T-helper 9 cell (primary cell): Measurements from ENCODE around the gene ADI1.
"Not testable (repeated sequence)": the region's sequence is repeated elsewhere in the genome, so short reads cannot be mapped to it uniquely, and the experiment has no call there.

ENCODE experiments used
- DNase-seq: peaks from one replicate; pipeline ENCODE4 v3.0.0-alpha.2; 2020

The ADI1 gene

GRCh38 chr2:3461801-3462492 is 57.4 kb downstream of the ADI1 start:
- no peak for DNase-seq

DNA sequence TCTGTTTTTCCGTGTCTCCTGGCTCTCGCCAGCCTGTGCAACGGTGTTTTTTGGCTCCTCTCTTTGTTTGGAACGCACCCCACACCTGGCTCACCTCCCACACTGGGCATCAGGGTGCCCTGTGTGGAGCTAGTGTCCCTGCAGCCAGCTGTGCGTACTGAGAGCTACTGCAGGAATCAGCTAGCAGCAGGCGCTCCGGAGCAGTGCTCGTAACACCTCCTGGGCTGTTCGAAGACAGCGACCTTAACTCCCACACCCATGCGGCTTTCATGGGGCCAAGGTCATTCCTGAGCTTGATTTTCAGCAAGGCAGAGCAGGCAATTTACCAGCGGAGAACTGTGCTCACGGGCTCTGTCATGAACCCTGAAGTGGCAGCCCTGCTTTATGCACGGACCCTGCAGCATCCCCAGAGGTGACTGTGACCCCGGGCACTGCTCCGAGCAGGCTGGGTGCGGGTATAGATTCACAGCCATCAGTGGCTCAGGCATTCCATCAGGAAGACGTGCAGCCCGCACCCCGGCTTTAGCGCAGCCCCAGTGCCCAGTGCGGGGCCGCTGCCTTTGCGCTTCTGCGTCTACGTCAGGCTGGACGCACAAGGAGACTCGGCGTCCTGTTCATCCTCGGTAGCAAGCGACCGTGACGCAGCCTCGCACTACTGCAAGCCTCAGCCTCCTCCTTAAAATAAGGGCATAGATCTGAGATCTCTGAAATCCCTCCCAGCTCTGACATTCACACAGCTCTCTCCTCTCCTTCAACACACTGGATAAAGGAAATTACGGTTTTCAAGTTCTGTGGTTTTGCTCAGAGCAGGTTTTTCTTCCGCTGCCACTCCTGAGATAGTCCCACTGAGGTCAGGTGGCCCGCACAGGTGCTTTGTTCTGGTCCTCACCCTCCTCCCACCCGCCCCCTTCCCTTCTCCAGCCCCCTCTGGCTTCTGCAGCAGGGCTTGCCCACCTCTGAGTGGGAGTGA is 58.2 kb downstream of the ADI1 start:
- no peak for DNase-seq

DNA sequence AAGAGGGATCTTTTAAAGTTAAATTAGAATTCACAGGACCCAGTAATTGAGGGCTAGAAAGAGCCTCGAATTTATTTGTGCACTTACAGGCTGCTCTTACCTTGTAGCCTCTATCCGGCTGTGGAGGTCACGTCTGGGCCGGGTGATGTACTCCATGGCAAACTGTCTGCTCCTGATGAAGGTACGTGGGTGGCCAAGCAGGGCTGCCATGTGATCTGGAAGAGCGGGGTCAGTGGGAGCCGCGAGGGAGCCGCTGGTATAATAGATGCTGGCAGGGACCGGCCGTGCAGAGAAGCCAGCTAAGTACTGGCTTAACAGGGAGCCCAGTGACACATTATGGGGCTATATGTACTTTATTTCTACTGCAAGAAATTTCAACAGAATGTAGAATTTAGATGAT is 59.2 kb downstream of the ADI1 start:
- no peak for DNase-seq

DNA sequence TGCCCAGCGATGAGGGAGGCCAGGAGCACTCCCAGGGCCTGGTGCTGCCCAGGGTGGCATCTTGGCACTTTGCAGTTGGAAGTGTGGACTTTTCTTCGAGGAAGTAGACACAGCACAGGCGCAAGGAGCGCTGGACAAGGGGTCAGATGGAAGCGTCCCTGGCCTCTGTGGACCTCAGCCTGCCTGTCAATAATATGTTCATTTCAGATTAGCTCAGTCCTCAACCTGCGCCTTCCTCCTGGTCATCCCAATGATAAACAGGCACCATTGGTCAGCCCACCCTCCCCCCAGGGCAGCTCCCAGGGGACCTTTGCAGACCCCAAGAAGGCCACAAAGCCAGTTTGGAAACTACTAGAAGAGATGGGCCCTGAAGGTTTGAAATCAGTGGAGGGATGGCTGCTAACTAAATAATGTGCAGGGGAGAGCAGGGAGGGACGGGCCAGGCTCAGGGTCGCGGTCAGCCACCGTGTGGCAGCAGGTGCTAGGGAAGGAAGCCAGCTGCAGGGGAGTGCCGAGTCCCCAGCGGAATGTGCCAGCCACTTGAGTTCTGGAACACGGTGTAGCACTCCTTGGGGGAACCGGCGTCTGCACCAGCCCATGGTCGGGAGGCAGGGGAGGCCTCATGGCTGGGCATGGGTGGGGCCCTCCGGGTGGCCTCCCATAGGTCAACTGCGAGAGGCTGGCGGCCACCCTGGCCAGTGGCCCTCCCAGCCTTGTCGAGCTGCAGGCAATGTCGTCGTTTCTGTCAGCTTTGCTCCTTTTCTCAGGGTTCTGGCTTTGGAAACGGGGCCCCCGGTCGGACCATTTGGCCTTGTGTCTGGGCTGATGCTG is 59.9 kb downstream of the ADI1 start:
- DNase-seq, result no peak

DNA sequence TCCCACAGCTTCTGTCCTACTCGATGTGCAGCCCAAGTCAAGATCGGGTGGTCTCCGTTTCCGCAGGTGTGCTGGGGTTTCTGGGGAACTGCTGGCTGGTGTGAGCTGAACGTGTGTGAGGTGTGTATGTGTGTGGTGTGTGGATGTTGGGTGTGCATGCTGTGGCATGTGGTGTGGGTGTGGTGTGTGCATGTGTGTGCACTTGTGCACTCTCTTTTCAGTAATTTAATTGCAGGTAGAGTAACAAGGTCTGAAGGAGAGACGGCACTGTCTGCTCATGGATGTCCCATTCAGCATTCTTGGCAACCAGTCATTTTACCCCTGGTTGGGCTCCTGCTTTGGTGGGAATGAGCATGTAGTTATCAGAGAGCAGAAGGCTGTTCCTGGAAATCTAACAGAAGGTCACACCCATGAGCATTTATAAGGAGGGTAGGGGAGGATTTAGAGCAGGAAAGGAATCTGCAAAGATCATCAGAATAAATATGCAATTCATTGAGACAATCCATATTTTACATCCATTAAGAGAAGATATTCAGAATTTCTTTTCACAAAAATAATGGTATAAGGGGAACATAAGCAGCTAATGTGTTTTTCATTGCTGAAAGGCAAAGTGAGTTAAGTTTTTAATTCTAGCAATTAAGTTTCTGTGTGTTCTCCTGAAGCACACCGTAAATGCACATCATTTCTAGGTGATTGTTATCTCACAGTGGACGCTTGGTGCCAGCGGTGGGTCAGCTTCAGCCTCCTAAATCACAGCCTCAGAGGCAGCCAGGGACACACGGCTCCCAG is 60.7 kb downstream of the ADI1 start:
- DNase-seq, result no peak

GRCh38 chr2:3457524-3458395 is 61.6 kb downstream of the ADI1 start:
- no peak for DNase-seq

DNA sequence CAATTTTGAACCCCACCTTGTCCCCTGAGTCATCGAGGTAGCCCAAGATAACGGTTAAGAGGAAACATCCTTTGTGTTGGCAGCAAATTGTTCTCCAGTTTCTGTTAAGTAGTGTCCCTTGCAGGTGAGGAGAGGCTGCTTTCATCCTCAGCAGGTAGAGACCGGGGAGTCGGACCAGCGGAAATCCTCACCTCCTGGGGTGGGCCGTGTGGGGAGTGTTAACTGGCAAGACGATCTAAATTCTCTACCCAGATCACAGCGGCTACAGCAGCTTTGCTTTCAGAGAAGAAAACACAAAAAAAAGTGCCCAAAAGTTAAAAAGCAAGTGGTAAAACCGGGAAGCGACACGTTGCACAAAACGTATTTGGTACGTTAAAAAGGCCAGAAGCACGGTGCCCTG is 63.2 kb downstream of the ADI1 start:
- no peak for DNase-seq

GRCh38 chr2:3454802-3455201 is 64.5 kb downstream of the ADI1 start:
- DNase-seq, result no peak

GRCh38 chr2:3454005-3454404 is 65.3 kb downstream of the ADI1 start:
- not testable (repeated sequence) for DNase-seq

- DNase-seq, result no peak
Observed at GRCh38 chr2:3453190-3453999, 65.9 kb downstream of the ADI1 start.

- no peak for DNase-seq
Observed at GRCh38 chr2:3451926-3452671, 67.2 kb downstream of the ADI1 start.

DNA sequence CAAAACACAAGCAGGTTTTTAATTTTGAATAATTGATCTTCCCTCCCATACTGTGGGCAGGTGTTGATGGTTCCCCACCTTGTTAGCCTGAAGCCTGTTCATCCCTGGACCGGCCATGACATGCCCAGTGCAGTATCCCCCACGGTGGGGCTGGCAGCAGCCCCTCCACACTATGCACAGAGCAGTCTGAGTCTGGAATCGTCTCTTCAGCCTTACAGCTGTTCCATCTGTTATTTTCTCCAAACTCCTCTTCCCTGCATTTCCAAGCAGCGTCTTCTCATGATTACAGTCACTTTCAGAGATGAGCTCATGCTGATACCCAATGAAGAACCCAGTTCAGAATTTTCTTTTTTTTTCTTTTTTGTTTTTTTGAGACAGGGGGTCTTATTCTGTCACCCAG is 68.2 kb downstream of the ADI1 start:
- DNase-seq, result no peak

DNA sequence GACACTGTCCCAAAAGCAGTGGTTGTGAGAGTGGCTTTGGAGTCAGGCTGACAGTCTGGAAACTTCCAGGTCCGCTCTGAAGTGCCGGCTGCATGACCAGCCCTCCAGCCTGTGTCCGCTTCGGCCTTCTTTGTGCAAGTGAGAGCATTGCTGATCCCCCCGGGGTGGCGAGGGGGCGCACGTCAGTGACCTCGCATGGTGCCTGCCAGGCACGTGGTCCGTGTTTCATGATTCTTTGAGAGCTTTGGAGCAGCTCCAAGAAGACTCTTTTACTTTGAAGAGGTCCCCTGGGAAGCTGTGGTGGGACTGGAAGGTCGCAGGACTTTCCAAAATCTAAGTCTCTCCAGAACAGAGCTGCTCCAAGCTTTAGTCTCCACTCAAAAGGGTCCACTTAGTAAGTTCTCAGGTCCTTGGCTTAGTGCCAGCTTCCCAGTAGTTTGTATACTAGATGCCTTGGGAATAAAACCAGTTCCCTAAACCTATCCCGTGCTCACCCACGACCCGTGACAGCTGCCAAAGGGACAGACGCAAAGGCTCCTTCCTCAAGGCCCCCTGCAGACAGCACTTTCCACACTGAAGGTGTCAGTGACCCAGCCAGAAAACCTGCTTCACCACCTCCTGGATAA is 68.8 kb downstream of the ADI1 start:
- no peak for DNase-seq

DNA sequence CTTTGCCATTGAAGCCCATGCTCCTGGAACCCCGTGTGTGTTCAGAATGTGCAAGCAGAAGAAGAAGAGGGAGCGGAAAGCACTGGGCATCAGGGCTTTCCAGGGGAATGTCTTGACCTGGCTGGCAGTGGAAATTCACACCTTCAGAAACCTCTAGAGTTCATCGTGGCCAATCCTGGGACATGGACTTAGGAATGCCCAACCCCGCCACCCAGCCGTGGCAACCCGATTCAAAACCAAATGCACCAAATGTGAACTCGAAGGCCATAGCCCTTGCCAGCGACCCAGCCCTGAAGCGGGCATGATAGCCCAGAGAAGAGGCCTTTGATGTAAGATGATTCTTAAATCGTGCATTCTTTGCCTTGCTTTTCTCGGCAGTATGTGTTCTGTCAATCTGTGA is 69.4 kb downstream of the ADI1 start:
- DNase-seq, result no peak

GRCh38 chr2:3449086-3449485 is 70.2 kb downstream of the ADI1 start:
- no peak for DNase-seq

DNA sequence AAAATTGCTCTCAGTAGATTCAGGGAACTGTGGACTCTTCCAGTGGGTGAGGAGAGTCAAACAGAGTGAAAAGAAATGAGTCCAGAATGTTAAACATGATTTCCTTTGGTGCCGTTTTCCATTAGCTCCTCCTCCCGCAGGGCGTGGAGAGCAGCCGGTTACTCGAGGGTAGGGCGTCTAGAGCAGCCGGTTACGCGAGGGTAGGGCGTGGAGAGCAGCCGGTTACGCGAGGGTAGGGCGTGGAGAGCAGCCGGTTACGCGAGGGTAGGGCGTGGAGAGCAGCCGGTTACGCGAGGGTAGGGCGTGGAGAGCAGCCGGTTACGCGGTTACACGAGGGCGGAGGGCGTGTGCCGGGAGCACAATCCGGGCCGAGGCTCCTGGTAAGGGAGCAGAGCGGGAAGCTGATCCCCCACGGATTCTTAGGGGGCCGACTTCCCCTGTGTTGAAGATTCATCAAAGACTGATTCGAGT is 70.9 kb downstream of the ADI1 start:
- DNase-seq, result not testable (repeated sequence)

GRCh38 chr2:3447789-3448317 is 71.5 kb downstream of the ADI1 start:
- DNase-seq, result no peak
